ENCODE results near the gene PRDM10. TPM values are rescaled to one million over a fixed set of nuclear protein-coding genes. Genes with fewer than 3 reads are reported as not detected.

PRDM10 gene
- total RNA-seq (100 to 1,000 TPM in 1 of 5 donors, 10 to 100 TPM in 2, 1 to 10 TPM in 2; 5.3 to 148 (median 27.7) TPM), polyA plus RNA-seq (1 to 10 TPM; 1.7 to 2.0 (median 1.8) TPM)
- long read RNA-seq, donor 1 = 0 reads
- long read RNA-seq, donor 2 = 0 reads
- long read RNA-seq, donor 3 = 0 reads
- long read RNA-seq, donor 4 = 0 reads
- long read RNA-seq, donor 5, partial matches to known transcripts = 288 of 298 reads
- long read RNA-seq, donor 5, other reads (novel, unspliced or antisense) = 10 of 298 reads
- long read RNA-seq, donor 6 = 0 reads
- long read RNA-seq, donor 7 = 0 reads
- long read RNA-seq, donor 8 = 0 reads
- long read RNA-seq, donor 9 = 0 reads
- long read RNA-seq, donor 10, full-length matches to known transcripts = 1 of 1 reads
- long read RNA-seq, donor 10, partial matches to known transcripts = 0 of 1 reads
- long read RNA-seq, donor 10, other reads (novel, unspliced or antisense) = 0 of 1 reads

- WGBS, 5 donors = 0 to 1% (median 1%) methylated on average over 8 to 33 of the region's 33 CpGs
- Histone ChIP-seq H3K36me3 (no peaks in the 10 kb centered on the region), H3K27me3 (no peaks in the 10 kb centered on the region), H3K9me3 (no peaks in the 10 kb centered on the region), H3K27ac (peak within 1 kb of the TSS; percentile 99 to 100 (median 99)), H3K4me1 (peaks cover 20 to 46% (median 35%) of the 10 kb centered on the region in 4 donors), H3K4me3 (peak within 1 kb of the TSS; percentile 84 to 93 (median 88))
- peak in 2 of 7 experiments; percentile 13 to 16 for TF ChIP-seq CTCF (IDR thresholded peaks at IDR 0.05)
- peak in 1 of 3 donors; percentile 43 for TF ChIP-seq POLR2AphosphoS5 (IDR thresholded peaks at IDR 0.05)
- no peak for TF ChIP-seq EP300 (IDR thresholded peaks at IDR 0.05)
- TF ChIP-seq POLR2A (IDR thresholded peaks at IDR 0.05) = no peak
- intact Hi-C loops (cut with DNase I; ENCODE audit: low total_unique reads) = no loop called here
- peak; percentile 92 to 97 for DNase-seq
Measured at GRCh38 chr11:130002352-130002845, at the start of gene PRDM10. Gene PRDM10 (minus strand): TSS chr11:130002835. CDS start chr11:129960964, 41,871 bp downstream.

- H3K4me3 ChIP-seq = no peak overlapping the region
- DNase-seq = no peak
- peaks cover 0 to 6% (median 3%) of the 10 kb centered on the region in 4 donors for H3K9me3 ChIP-seq
- intact Hi-C loops (cut with DNase I; ENCODE audit: low total_unique reads) = no loop called here
- H3K36me3 ChIP-seq = no peaks in the 10 kb centered on the region
- H3K4me1 ChIP-seq = peaks cover 0 to 23% (median 7%) of the 10 kb centered on the region in 4 donors
- H3K27me3 ChIP-seq = no peaks in the 10 kb centered on the region
- WGBS, 5 donors = 77 to 85% (median 84%) methylated on average over 1 of the region's 1 CpG
- H3K27ac ChIP-seq = peak overlapping the region in 2 of 5 donors; percentile 41 to 54
- TF ChIP-seq CTCF (IDR thresholded peaks at IDR 0.05) (no peak), POLR2A (IDR thresholded peaks at IDR 0.05) (no peak), POLR2AphosphoS5 (IDR thresholded peaks at IDR 0.05) (no peak), EP300 (IDR thresholded peaks at IDR 0.05) (no peak)
Measured at GRCh38 chr11:130051082-130051481, 48.4 kb upstream of the PRDM10 start.

- Histone ChIP-seq H3K4me1 (peaks cover 0 to 23% (median 7%) of the 10 kb centered on the region in 4 donors), H3K27ac (peak overlapping the region in 2 of 5 donors; percentile 41 to 54), H3K27me3 (no peaks in the 10 kb centered on the region), H3K4me3 (no peak overlapping the region), H3K9me3 (peaks cover 0 to 6% (median 3%) of the 10 kb centered on the region in 4 donors), H3K36me3 (no peaks in the 10 kb centered on the region)
- TF ChIP-seq EP300 (IDR thresholded peaks at IDR 0.05) (no peak), POLR2A (IDR thresholded peaks at IDR 0.05) (no peak), CTCF (IDR thresholded peaks at IDR 0.05) (no peak), POLR2AphosphoS5 (IDR thresholded peaks at IDR 0.05) (no peak)
- 43 to 65% (median 51%) methylated on average over 2 of the region's 2 CpGs for WGBS, 5 donors
- intact Hi-C loops (cut with DNase I; ENCODE audit: low total_unique reads) = no loop called here
- no peak for DNase-seq
Measured at GRCh38 chr11:130050257-130050656, 47.6 kb upstream of the PRDM10 start.

GRCh38 chr11:130049328-130049771, 46.7 kb upstream of the PRDM10 start:
- TF ChIP-seq EP300 (IDR thresholded peaks at IDR 0.05) (no peak), CTCF (IDR thresholded peaks at IDR 0.05) (no peak), POLR2AphosphoS5 (IDR thresholded peaks at IDR 0.05) (no peak)
- WGBS, 5 donors = 73 to 93% (median 87%) methylated on average over 1 of the region's 1 CpG
- Histone ChIP-seq H3K9me3 (peaks cover 0 to 6% (median 3%) of the 10 kb centered on the region in 4 donors), H3K27ac (no peak overlapping the region), H3K27me3 (no peaks in the 10 kb centered on the region), H3K4me1 (peaks cover 0 to 23% (median 7%) of the 10 kb centered on the region in 4 donors), H3K4me3 (no peak overlapping the region), H3K36me3 (no peaks in the 10 kb centered on the region)
- no peak for DNase-seq
- intact Hi-C loops (cut with DNase I; ENCODE audit: low total_unique reads) = no loop called here
